HG03060 (cell line): Measurements from ENCODE around the gene MDM2.

Experiments
- ATAC-seq: cut with Tn5 transposase; IDR thresholded peaks from one replicate; pipeline ENCODE4 v1.9.1; 2021; ENCODE audit warnings: low read depth, moderate number of reproducible peaks; ENCODE audit not compliant: unreplicated experiment

Gene MDM2

GRCh38 chr12:68807576-68808387 is at the start of gene MDM2:
Gene MDM2 (plus strand): TSS chr12:68808177. CDS start chr12:68808478, 301 bp downstream.
- ATAC-seq = peak; percentile 60

- no peak for ATAC-seq
Observed at GRCh38 chr12:68759852-68760251, 48.1 kb upstream of the MDM2 start.

- no peak for ATAC-seq
Observed at GRCh38 chr12:68760806-68761441, 47.1 kb upstream of the MDM2 start.

GRCh38 chr12:68761442-68761812 is 46.5 kb upstream of the MDM2 start:
- ATAC-seq = no peak

- no peak for ATAC-seq
Observed at GRCh38 chr12:68761901-68762630, 45.9 kb upstream of the MDM2 start.

GRCh38 chr12:68762691-68763090 is 45.3 kb upstream of the MDM2 start:
- no peak for ATAC-seq

- no peak for ATAC-seq
Observed at GRCh38 chr12:68765696-68766095, 42.3 kb upstream of the MDM2 start.

GRCh38 chr12:68766646-68767045 is 41.3 kb upstream of the MDM2 start:
- no peak for ATAC-seq

GRCh38 chr12:68767191-68767590 is 40.8 kb upstream of the MDM2 start:
- no peak for ATAC-seq

- no peak for ATAC-seq
Observed at GRCh38 chr12:68768431-68768939, 39.5 kb upstream of the MDM2 start.

GRCh38 chr12:68769941-68770340 is 38.0 kb upstream of the MDM2 start:
- ATAC-seq = no peak

- ATAC-seq = no peak
Observed at GRCh38 chr12:68771223-68771925, 36.6 kb upstream of the MDM2 start.

GRCh38 chr12:68772714-68773113 is 35.3 kb upstream of the MDM2 start:
- ATAC-seq = no peak

GRCh38 chr12:68773582-68773981 is 34.4 kb upstream of the MDM2 start:
- no peak for ATAC-seq

GRCh38 chr12:68775121-68775630 is 32.8 kb upstream of the MDM2 start:
- no peak for ATAC-seq

GRCh38 chr12:68776976-68777610 is 30.9 kb upstream of the MDM2 start:
- ATAC-seq = no peak

- ATAC-seq = no peak
Observed at GRCh38 chr12:68779280-68779679, 28.7 kb upstream of the MDM2 start.

GRCh38 chr12:68780731-68781130 is 27.2 kb upstream of the MDM2 start:
- ATAC-seq = no peak

GRCh38 chr12:68781728-68782127 is 26.2 kb upstream of the MDM2 start:
- ATAC-seq = no peak

GRCh38 chr12:68784015-68784414 is 24.0 kb upstream of the MDM2 start:
- no peak for ATAC-seq
